Myocyte (in vitro differentiated cells): ENCODE data around the gene DOCK1. TPM values are rescaled to one million over a fixed set of nuclear protein-coding genes. Genes with fewer than 3 reads are reported as not detected.

Experiments
- DNase-seq: peaks from one replicate; pipeline ENCODE4 v3.0.0-alpha.2; 2012; ENCODE audit warnings: low read depth
- total RNA-seq: library from RNA; depleted of rRNA; stranded (reverse); fragments of >200 nt; gene quantifications from 2 replicates; pipeline ENCODE4 v1.2.3, GENCODE V29; 2014

DOCK1 gene
- total RNA-seq, 1 donor from 2014 or later, result 35.1 TPM

DNA sequence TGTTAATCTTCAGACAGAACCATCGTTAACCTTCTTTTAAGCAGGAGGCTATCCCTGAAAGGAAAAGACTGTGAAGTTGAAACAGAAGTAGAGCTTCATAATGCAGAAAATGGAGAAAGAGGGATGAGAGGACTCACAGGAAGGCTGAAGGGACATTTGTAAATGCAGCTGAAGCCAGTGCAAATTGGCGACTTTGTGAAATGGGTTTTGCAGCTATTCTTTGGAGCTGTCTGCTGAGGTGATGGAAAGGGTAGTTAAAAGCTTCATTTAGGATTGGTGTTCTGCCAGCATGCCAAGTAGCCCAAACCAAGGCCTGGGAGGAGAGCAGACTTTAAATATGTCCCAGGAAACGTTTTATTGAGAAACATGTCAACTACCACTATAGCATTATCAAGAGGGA lies 168.4 kb downstream of the DOCK1 start:
- DNase-seq, result no peak

DNA sequence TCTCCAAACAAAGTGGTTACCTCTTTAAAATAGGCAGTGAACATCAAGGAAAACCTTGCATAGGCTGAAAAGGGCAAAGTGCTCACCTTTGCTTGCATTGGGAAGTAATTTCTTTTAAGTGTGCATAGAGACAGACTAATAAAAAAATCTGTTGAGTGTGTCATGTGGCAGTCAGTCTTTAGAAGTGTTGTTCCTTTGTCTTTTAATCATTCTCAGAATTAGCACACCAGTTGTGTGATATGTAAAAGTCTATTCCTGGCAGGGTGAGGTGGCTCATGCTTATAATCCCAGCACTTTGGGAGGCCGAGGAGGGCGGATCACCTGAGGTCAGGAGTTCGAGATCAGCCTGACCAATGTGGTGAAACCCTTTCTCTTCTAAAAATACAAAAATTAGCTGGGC lies 174.2 kb downstream of the DOCK1 start:
- no peak for DNase-seq

DNA sequence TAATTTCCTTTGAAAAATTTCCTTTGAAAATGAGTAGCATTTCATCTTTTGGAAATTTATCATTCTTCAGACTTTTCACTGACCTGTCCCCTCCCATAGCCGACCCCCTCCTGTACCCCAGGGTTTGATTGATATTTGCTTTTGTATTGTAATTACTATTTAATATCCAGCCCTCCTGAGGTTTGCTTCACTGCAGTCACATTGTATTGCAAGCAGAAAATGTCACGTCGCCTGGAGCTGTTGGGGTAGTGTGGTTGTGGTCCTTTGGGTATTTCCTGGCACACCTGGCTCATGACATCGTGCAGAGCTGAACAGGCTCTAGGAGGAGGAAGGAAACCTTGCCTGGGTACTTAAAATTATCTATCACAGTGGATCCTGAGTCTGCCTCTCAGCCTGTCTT lies 175.1 kb downstream of the DOCK1 start:
- no peak for DNase-seq

DNA sequence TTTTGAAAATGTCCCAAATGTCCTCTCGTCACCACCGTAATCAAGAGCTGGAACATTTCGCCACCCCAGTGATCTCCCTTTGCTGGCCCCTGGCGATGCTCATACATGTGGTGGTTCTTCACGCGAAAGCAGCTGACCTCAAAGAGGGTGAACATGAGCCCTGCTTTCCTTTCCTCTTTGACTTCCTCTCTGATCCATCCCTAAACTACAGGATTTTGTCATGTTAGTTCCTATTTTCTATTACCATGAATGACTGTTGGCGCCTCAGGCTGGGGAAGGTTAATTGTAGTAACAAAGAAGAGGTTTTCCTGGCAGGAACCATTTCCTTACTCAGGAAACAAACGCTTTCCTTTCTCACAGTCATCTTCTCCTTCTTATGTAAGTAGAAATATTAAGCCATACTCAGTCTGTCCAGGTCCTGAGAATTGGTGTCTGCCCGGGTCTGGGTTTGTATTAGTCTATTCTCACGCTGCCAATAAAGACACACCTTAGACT lies 176.7 kb downstream of the DOCK1 start:
- no peak for DNase-seq

DNA sequence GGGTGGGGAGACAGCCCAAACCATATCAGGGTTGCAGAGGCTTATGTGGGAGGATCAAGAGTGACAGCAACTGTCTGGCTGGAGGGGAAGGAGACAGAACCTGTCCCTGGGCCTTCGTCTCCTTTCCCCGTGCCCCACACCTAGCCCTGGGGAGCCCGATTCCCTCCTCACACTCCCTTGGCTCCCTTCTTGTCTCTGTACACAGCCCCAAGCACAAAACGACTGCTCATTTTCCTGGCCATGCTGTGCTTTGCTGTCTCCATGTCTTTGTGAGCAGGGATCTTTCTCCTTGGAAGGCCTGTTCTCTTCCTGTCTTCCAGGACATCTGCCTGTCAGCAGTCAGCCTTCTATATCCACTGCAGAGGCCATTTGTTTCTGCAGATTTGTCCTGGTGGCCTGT lies 177.4 kb downstream of the DOCK1 start:
- no peak for DNase-seq

DNA sequence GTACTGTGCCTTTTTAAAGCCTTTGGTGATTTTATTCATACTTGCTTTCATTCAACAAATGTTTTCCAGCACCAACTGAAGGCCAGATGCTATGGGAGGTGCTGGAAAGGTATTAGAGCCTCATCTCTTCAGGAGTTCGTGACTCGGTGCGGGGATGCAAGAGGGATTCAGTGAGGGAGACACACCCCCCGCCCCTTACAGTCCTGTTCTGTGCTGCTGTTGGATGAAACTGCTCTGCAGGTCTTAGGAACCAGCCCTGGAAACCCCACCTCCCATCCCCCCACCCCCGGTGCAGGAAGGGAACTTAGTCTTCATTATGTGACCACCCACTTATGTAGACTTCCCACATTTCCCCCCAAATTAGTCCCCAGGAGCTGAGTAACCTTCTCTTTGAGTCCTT lies 180.7 kb downstream of the DOCK1 start:
- no peak for DNase-seq

DNA sequence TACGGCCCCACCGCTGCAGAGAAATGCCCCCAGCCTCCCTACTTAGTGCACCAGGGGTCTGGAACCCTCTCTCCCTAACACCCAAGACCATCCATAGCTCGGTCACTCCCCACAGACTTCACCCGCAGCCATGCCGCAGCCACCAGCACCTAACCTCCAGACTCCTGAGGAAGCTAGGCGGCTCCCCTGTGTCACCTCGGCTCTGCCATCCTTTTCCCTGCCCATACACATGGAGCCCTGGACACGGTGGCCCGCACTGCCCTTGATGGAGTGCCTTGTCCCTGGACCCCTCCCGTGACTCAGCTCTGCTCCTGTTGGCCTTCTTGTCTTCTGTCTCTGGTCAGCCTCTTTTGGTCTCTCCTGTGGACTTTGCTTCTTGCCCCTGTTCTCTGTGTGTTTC lies 183.7 kb downstream of the DOCK1 start:
- no peak for DNase-seq

DNA sequence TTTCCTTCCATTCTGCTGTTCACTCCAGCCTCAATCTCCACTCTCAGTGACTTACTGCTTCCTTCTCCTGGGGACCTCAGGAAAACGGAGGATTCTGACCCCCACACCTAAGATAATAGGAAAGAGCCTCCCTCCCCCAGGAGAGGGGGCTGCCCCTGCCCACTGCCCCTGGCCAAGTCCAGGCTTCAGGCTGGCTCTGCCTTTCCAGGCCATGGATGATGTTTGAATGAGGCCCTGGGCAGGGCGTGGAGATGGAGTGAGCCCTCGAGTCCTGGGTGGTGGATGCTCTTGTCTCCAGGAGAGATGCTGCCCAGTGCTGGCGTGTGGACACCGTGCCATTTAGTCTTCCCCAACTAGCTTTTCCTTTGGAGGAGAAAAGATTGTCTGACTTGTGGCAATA lies 184.2 kb downstream of the DOCK1 start:
- DNase-seq, result no peak

DNA sequence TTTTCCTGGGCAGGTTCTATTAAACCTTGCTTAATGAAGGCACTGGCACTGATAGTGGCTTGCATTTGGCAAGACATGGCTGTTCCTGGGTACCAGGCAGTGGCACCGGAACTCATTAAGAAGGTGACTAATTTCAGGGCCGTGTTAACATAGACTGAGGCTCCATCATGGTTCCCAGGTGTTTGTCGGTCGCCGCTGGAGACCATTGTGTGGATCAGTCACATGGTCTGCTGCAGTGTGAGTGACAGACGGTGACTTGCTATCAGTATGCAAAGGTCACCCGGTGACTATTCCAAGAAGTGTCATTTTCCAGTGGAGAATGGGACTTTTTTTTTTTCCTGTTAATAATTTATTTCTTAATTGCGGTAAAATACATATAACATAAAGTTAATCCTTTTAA lies 184.9 kb downstream of the DOCK1 start:
- DNase-seq, result no peak

DNA sequence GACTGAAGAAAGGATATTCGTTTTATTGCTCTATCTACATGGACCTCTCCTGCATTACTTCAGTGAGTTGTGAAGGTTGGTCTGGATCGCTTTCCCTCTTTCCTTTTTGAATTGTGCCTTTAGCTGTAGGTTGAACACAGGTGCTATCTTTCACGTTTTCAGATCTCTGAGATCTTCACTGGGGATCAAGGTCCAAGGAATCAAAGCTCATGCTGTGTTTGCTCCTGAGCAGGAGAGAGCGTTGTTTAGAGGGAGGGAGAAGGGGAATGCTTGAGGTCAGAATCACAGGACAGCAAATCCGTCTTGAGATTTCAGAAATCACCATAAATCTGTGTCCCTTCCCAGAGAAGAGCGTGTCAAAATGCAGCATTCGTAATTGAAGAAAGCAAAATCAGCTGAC lies 186.1 kb downstream of the DOCK1 start:
- DNase-seq, result no peak

DNA sequence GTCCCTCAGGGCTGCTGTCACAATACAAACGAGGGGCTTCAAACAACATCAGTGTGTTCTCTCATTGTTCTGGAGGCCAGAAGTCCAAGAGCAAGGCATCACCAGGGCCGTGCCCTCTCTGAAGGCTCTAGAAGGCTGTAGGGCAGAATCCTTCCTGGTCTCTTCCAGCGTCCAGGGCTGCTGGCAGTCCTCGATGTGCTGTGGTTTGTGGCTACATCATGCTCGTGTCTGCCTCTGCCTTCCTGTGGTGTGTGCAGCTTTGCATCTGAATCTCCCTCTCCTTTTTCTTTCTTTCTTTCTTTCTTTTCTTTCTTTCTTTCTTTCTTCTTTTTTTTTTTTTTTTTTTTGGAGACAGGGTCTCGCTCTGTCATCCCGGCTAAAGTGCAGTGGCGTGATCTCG lies 187.7 kb downstream of the DOCK1 start:
- peak; percentile 60 for DNase-seq

DNA sequence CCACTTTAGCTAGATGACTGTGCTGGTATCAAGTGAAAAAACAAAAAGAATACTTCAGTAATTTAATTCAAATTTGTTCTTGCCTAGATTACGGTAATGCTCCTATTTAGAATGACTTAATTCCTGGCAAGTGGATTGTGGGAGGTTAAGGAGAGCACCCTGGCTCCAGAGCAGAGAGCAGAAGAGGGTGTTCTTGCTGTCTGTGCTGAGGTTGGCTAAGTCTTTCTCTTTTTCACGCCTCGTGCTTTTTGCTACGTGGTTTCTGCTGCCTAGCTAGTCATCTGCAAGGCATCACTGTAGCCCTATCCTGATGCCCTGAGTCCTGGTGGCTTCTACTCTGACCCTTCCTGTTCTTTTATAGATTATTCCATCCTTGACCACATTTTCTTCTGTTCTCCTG lies 189.8 kb downstream of the DOCK1 start:
- no peak for DNase-seq

DNA sequence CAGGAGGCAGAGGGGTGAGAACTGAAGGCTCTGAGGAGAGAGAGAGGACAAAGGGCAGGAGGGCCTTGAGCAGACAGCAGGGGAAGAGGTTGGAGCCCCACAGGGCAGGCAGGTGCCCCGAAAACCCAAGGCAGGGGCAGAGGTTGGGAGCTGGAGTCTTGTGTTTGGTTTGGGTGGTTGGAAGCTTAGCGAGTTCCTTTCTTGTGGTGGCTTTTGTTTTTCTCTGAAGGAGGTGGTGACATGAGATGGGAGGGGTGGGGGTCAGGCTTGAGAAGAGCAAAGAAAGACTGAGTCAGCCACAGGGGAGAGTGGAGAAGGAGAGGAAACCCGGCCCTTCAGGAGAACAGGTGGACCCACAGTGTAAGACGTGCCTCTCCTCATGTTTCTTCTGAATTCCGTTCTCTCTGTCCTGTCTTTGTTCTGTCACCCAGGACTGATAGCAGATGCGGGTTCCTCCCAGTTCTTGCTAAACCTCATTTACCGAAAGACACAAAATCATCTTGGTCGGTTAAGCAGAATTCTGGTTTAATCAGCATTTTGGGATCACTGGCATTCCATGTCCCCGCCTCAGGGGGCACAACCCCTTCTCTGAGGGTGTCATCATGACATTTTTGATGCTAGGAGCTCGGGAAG lies 195.9 kb downstream of the DOCK1 start:
- DNase-seq, result no peak

DNA sequence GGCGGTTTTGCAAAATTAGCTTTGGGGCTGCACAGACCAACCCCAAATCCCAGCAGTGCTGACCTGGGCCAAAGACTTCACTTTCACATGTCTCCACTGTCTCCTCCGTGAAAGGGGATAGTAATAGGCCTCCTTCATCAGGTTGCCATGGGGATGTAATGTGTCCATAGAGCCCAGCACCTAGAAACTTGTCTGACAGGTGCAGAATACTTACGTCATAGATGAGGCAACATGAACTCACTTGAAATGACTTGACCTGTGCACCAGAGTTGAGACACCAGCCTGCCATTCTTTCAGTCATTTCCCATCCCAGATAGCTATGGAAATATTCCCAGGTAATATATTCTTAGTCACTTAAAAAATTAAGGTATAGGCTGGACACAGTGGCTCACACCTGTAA lies 196.9 kb downstream of the DOCK1 start:
- DNase-seq, result no peak

DNA sequence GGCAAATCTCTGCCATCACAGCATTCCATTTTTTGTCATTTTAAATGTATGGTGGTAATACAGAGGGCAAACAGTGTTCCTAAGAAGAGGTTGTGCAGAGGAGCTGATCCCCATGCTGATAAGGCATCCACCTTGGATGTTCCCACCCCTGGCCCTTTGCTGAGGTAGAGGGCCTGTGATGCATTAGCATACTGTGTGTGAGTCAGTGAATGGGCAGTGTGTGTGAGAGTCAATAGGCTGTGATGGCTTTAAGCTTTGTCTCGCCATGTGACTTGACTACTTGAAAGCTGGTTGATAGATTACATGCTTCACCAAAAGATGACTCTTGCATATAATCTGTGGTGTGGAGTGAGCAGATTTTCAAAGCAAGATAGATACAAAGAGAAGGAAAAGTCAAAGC lies 209.9 kb downstream of the DOCK1 start:
- DNase-seq, result no peak

DNA sequence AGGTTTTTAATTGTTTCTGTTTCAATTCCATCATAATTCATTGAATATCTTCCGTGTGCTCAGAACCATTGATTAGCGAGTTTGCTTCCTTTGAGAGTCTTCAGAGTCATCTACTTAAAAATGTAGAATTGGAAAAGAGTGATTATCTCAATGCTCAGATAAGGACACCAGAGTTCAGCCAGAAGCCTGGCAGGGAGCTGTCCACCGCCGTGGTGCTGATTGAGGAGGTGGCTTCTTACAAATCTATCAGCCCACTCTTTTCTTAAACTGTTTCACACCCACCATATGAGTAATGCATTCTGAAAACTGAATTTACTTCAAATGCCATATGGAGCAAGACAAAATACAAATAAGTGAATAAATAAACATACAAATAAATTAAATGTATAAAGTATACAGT lies 211.9 kb downstream of the DOCK1 start:
- peak; percentile 76 for DNase-seq

DNA sequence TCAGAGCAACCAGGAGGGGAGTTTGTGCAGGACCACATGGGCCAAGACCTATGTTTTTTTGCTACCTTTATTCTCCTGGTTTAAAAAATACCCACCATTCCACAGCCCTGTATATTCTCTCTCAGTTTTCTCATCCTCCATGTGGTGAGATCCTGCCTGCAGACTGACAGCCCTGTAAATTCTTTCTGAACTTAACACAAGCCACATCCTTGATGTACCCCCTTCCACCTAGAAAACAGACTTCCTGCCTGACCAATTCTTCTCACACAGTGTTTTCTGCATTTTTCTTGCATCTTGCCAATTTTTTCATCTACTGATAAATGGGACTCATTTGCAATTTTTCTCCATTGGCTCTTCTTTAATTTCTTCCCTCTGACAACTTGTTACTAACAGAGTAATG lies 212.8 kb downstream of the DOCK1 start:
- DNase-seq, result no peak

DNA sequence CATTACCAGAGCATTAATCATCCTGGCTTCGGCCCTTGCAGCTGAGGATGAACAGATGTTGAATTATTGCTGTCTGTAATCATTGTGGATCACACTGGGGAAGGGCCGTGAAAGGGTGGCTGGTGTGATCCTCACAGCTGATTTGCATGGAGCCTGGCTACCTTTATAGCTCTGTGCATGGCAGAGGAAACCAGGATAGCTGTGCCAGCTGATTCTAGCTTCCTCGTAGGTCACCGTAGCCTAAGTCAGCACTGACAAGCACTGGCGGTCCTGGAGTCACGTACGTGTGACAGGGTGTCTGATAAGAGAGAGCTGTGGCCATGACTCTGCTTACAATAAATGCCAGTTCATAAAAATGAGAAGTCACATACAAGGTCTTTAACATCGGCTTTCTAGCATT lies 214.7 kb downstream of the DOCK1 start:
- DNase-seq, result no peak

DNA sequence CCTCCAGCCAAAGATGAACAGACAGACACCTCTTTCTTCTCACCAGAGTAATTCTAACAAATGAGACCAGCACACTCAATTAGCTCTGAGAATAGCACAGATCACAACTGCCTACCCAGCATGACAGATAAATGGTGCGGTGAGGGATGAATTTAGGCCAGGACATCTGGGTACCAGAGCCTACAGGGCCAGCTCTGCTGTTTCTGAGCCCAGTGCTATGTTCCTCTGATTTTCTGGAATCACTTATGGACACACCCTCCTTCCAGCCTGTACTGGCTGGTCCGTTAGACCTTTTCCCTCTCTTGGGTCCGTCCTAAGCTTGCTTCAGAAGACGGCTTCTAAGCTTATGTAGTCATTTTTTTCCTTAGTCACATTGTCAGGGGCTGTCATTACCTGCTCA lies 217.6 kb downstream of the DOCK1 start:
- DNase-seq, result peak; percentile 18

DNA sequence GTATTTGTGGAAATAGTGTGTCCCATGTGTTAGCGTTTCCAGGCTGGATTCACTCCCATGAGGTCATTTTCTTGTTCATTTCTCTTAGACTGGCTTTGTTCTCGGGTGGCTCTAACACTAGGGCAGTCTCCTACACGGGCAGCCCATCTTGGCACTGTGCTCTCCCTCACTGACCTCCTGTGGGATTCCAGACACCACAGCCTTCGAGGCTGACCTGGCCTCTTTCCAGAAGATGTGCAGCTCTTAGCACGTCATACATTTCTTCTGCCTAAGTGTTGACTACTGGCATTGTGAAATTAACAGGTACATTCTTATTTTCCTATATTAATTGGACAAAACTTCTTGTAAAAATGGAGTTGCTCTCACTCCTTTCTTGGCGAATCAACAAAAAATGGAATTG lies 218.4 kb downstream of the DOCK1 start:
- peak; percentile 65 for DNase-seq

DNA sequence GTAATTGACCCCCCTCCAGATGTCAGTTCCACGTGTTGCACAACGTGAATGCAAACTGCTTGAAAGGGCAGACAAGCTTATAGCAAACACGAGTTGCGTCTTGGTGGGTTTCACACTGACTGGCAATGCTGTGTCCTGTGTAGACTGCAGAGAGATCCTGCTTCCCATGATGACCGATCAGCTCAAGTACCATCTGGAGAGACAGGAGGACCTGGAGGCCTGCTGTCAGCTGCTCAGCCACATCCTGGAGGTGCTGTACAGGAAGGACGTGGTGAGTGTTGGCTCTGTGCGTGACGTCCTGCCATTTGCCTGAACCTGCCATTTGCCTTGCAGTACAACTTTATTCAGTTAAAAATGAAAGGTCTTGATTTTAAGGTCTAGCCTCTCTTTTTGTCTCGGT lies 220.1 kb downstream of the DOCK1 start:
- no peak for DNase-seq

DNA sequence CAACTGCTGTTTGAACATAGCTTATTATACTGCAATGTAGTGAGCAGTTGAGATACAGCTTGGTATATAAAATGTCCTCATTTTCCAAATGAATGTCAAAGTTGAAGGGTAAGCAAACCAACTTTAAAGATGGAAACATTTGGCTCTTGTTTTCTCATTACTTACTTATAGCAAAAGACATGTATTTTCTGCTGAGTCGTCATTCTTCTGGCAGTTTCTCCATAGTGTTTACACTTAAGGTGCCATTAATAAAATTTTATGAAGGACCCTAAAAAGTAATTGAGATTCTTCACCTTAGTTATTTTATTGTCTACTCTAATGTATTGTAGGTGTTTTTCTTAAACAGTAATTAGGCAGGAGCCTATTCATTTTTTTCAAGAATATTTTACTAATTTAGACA lies 222.6 kb downstream of the DOCK1 start:
- no peak for DNase-seq

DNA sequence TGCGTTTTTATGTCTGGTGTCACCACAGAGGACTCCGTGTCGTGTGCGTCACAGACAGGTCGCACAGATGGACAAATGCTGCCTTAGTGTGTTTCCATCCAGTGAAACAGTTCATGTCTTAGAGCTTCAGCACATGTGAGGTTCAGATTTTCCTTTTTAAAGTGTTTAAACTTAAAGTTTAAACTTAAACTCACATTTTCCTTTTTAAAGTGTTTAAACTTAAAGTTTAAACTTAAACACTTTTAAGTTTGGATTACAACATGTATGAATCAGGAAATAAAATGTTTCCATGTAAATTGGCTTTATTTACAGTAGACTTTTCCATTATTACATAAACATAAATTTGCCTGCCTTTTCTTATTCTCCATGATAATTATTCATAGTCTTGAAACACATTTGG lies 223.9 kb downstream of the DOCK1 start:
- DNase-seq, result no peak

DNA sequence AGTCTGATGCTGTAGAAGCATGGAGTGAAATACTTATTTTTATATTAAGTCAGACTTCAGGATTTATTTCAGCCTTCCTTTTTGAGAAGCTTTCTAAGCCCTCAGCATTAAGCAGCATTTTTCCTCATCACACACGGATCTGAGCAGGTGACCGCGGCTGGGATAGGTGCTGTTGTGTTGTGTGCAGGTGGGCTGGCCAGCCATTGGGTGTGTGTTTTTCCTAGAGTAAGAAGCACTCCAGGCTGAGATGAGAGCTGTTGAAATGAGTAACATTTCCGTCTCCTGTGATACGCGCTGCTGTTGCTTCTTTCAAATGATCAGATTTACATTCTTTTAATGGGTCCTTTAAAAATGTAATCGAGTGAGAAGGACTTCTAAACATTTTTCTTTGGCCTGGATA lies 227.2 kb downstream of the DOCK1 start:
- DNase-seq, result no peak
